H1 (cell line): ENCODE data around the gene MALT1. TPM values are rescaled to one million over a fixed set of nuclear protein-coding genes. Genes with fewer than 3 reads are reported as not detected.

Experiments
- CTCF ChIA-PET: fragments of 300-600 bp; sonication (Branson Sonifier 250); formaldehyde crosslinking; loops from one replicate; lab custom pipeline; 2021; ENCODE audit not compliant: partially characterized antibody; lab: Charles Lee
- POLR2A ChIA-PET: fragments of 300-600 bp; sonication (Branson Sonifier 250); formaldehyde crosslinking; loops from one replicate; lab custom pipeline; 2021; ENCODE audit warnings: inconsistent platforms; ENCODE audit not compliant: partially characterized antibody; lab: Charles Lee
- DNase-seq, 2 experiments: peaks; one replicate each; pipeline versions ENCODE4 v3.0.0 to v3.0.0-alpha.2; 2010 to 2022; ENCODE audit warnings: low spot score in 2 of 2, low read depth in 1 of 2, mixed read lengths in 1 of 2
- FAIRE-seq: peaks from 2 replicates; lab custom pipeline; 2011; peaks lifted over from hg19 to GRCh38; lab: Jason Lieb, UNC
- H2AFZ ChIP-seq: 2 replicates; pipeline ENCODE4 v1.8.1; 2012; ENCODE audit warnings: low read length, inconsistent platforms
- H2AK5ac ChIP-seq: 2 replicates; pipeline ENCODE4 v1.6.1; 2013; ENCODE audit warnings: low read depth, low read length
- H2BK120ac ChIP-seq: replicated peaks from 2 replicates; pipeline ENCODE3; 2013; ENCODE audit warnings: low read depth, low read length, inconsistent platforms
- H2BK12ac ChIP-seq: 2 replicates; pipeline ENCODE4 v1.6.1; 2013; ENCODE audit warnings: low read depth, low read length
- H2BK15ac ChIP-seq: 2 replicates; pipeline ENCODE4 v1.6.1; 2013; ENCODE audit warnings: low read length
- H2BK20ac ChIP-seq: 2 replicates; pipeline ENCODE4 v1.6.1; 2013; ENCODE audit warnings: low read length
- H2BK5ac ChIP-seq: 2 replicates; pipeline ENCODE4 v1.6.1; 2013; ENCODE audit warnings: low read depth, low read length
- H3K14ac ChIP-seq: 2 replicates; pipeline ENCODE4 v1.6.1; 2013; ENCODE audit warnings: inconsistent platforms; ENCODE audit not compliant: insufficient read length
- H3K18ac ChIP-seq: 2 replicates; pipeline ENCODE4 v1.6.1; 2013; ENCODE audit warnings: low read length; ENCODE audit errors: extremely low read depth
- H3K23ac ChIP-seq: 2 replicates; pipeline ENCODE4 v1.6.1; 2013; ENCODE audit warnings: inconsistent platforms; ENCODE audit not compliant: insufficient read length
- H3K23me2 ChIP-seq: 2 replicates; pipeline ENCODE4 v1.6.1; 2013; ENCODE audit warnings: low read depth, low read length
- H3K27ac ChIP-seq: 2 replicates; pipeline ENCODE4 v1.6.1; 2011; ENCODE audit warnings: low read depth, low read length, inconsistent platforms
- H3K27me3 ChIP-seq, 4 experiments: replicated peaks in 1 of 4; 1 replicate in 1 of 4; 2 replicates in 3 of 4; pipeline versions ENCODE4 v1.6.1 to v1.8.1; 2011 to 2013; ENCODE audit warnings: low read length in 3 of 4, mild to moderate bottlenecking in 3 of 4, inconsistent platforms in 2 of 4, mixed read lengths in 2 of 4, moderate library complexity in 1 of 4; ENCODE audit not compliant: control insufficient read depth in 3 of 4, insufficient read depth in 3 of 4; ENCODE audit errors: extremely low read depth in 1 of 4
- H3K36me3 ChIP-seq, 4 experiments: 2 replicates each; pipeline versions ENCODE4 v1.6.1 to v1.8.1; 2011 to 2013; ENCODE audit warnings: mild to moderate bottlenecking in 4 of 4, low read length in 3 of 4, moderate library complexity in 2 of 4, control low read depth in 1 of 4, inconsistent platforms in 1 of 4; ENCODE audit not compliant: insufficient read depth in 4 of 4, control insufficient read depth in 2 of 4
- H3K4ac ChIP-seq: replicated peaks from 2 replicates; pipeline ENCODE3; 2013; ENCODE audit warnings: low read length, low read depth, mixed read lengths, inconsistent platforms; ENCODE audit not compliant: insufficient read length
- H3K4me1 ChIP-seq, 4 experiments: replicated peaks in 1 of 4; 1 replicate in 1 of 4; 2 replicates in 3 of 4; pipeline versions ENCODE4 v1.6.1 to v1.8.1; 2011 to 2013; ENCODE audit warnings: low read length in 3 of 4, inconsistent platforms in 2 of 4, mixed read lengths in 1 of 4; ENCODE audit not compliant: insufficient read depth in 4 of 4, control insufficient read depth in 3 of 4
- H3K4me2 ChIP-seq, 2 experiments: 2 replicates each; pipeline versions ENCODE4 v1.6.1 to v1.8.1; 2011 to 2013; ENCODE audit warnings: low read depth in 2 of 2, low read length in 2 of 2, control low read depth in 1 of 2, inconsistent platforms in 1 of 2, mild to moderate bottlenecking in 1 of 2; ENCODE audit not compliant: insufficient read depth in 1 of 2
- H3K4me3 ChIP-seq, 4 experiments: fragments of 200-600, 300-600 bp in 1 of 4; sonication (generic), shearing (Covaris generic), sonication (Bioruptor Twin) in 1 of 4; 2 replicates each; pipeline versions ENCODE4 v1.5.1 to v1.8.1; 2011 to 2016; ENCODE audit warnings: low read length in 4 of 4, low read depth in 3 of 4, control low read depth in 2 of 4, inconsistent platforms in 2 of 4, mild to moderate bottlenecking in 2 of 4, mixed read lengths in 1 of 4, moderate library complexity in 1 of 4; ENCODE audit not compliant: insufficient read depth in 2 of 4; ENCODE audit errors: extremely low read depth in 1 of 4
- H3K56ac ChIP-seq: replicated peaks from 2 replicates; pipeline ENCODE3; 2013; ENCODE audit warnings: low read depth, mild to moderate bottlenecking, mixed read lengths, low read length, inconsistent platforms; ENCODE audit not compliant: insufficient read length
- H3K79me1 ChIP-seq: 2 replicates; pipeline ENCODE4 v1.6.1; 2013; ENCODE audit warnings: low read depth, low read length, control low read depth
- H3K79me2 ChIP-seq, 2 experiments: 2 replicates each; pipeline versions ENCODE4 v1.6.1 to v1.8.1; 2012 to 2013; ENCODE audit warnings: low read length in 2 of 2, mild to moderate bottlenecking in 2 of 2, inconsistent platforms in 1 of 2; ENCODE audit not compliant: insufficient read depth in 2 of 2, control insufficient read depth in 1 of 2
- H3K9ac ChIP-seq, 4 experiments: replicated peaks in 1 of 4; 1 replicate in 1 of 4; 2 replicates in 3 of 4; pipeline versions ENCODE4 v1.6.1 to v1.8.1; 2011 to 2013; ENCODE audit warnings: low read depth in 3 of 4, low read length in 3 of 4, control low read depth in 2 of 4, mild to moderate bottlenecking in 2 of 4, moderate library complexity in 2 of 4, inconsistent platforms in 1 of 4; ENCODE audit errors: extremely low read depth in 1 of 4
- H3K9me3 ChIP-seq, 2 experiments: 2 replicates each; pipeline versions ENCODE4 v1.6.1 to v1.8.1; 2012 to 2013; ENCODE audit warnings: mild to moderate bottlenecking in 2 of 2, moderate library complexity in 2 of 2, control low read depth in 1 of 2, inconsistent platforms in 1 of 2, low read depth in 1 of 2, low read length in 1 of 2, mixed read lengths in 1 of 2; ENCODE audit not compliant: insufficient read depth in 2 of 2
- H4K20me1 ChIP-seq, 2 experiments: replicated peaks in 1 of 2; 2 replicates each; pipeline versions ENCODE3 to v1.8.1; 2011 to 2013; ENCODE audit warnings: inconsistent platforms in 2 of 2, low read length in 2 of 2, mild to moderate bottlenecking in 1 of 2; ENCODE audit not compliant: insufficient read depth in 2 of 2, control insufficient read depth in 1 of 2
- H4K5ac ChIP-seq: 2 replicates; pipeline ENCODE4 v1.6.1; 2013; ENCODE audit warnings: low read length, low read depth, mixed read lengths, inconsistent platforms; ENCODE audit not compliant: insufficient read length
- H4K8ac ChIP-seq: 2 replicates; pipeline ENCODE4 v1.8.0; 2013; ENCODE audit warnings: mild to moderate bottlenecking, moderate library complexity, low read length, inconsistent platforms; ENCODE audit not compliant: insufficient read depth; ENCODE audit errors: extremely low read depth
- H4K91ac ChIP-seq: replicated peaks from 2 replicates; pipeline ENCODE3; 2013; ENCODE audit warnings: low read length, mixed read lengths, inconsistent platforms; ENCODE audit not compliant: insufficient read length
- CHD1 ChIP-seq: IDR thresholded peaks from 2 replicates; pipeline ENCODE4 v1.6.1; 2012; ENCODE audit warnings: low read depth, low read length, improper control_type of control experiment
- CREB1 ChIP-seq: IDR thresholded peaks from 2 replicates; pipeline ENCODE4 v1.6.1; 2012; ENCODE audit warnings: inconsistent platforms
- CTBP2 ChIP-seq: IDR thresholded peaks from 2 replicates; pipeline ENCODE4 v1.7.0; 2011; ENCODE audit warnings: borderline replicate concordance, mild to moderate bottlenecking, moderate library complexity, mixed read lengths, low read length; ENCODE audit not compliant: insufficient read depth, insufficient read length
- E2F6 ChIP-seq: IDR thresholded peaks from 2 replicates; pipeline ENCODE4 v1.6.1; 2012; ENCODE audit warnings: inconsistent platforms
- HDAC2 ChIP-seq, 2 experiments: fragments of 300-600 bp in 1 of 2; sonication (generic) in 1 of 2; IDR thresholded peaks; 2 replicates each; pipeline ENCODE4 v1.6.1; 2011 to 2012; ENCODE audit warnings: low read depth in 2 of 2, low read length in 2 of 2, mild to moderate bottlenecking in 2 of 2, moderate library complexity in 2 of 2, borderline replicate concordance in 1 of 2, inconsistent platforms in 1 of 2
- POLR2AphosphoS5 ChIP-seq: IDR thresholded peaks from 2 replicates; pipeline ENCODE4 v1.6.1; 2011; ENCODE audit warnings: low read depth, low read length
- RNF2 ChIP-seq: fragments of 200-900, 300-1000 bp; sonication (generic); IDR thresholded peaks from 2 replicates; pipeline ENCODE4 v1.7.1; 2016; ENCODE audit warnings: borderline replicate concordance, low read depth, mild to moderate bottlenecking, antibody characterized with exemption, low read length; ENCODE audit not compliant: poor library complexity, severe bottlenecking; ENCODE audit errors: missing control alignments
- SP1 ChIP-seq: IDR thresholded peaks from 2 replicates; pipeline ENCODE4 v1.6.1; 2011; ENCODE audit warnings: low read depth, low read length
- SUZ12 ChIP-seq: fragments of 200-600 bp; sonication (generic); IDR thresholded peaks from 2 replicates; pipeline ENCODE4 v1.6.1; 2012; ENCODE audit warnings: mild to moderate bottlenecking, inconsistent platforms, low read length, moderate library complexity, mixed read lengths
- TAF7 ChIP-seq: optimal IDR thresholded peaks from 2 replicates; pipeline ENCODE3; 2011; ENCODE audit warnings: low read depth, mild to moderate bottlenecking, inconsistent platforms, low read length, moderate library complexity, borderline replicate concordance
- WGBS, 2 experiments: shearing (Covaris generic) in 1 of 2; methylation state at CpG; one replicate each; pipeline versions ENCODE4 v1.1.6 to v1.1.7; 2013 to 2015; ENCODE audit warnings: low lambda C conversion rate in 2 of 2, mixed read lengths in 2 of 2, inconsistent platforms in 1 of 2, low coverage in 1 of 2, missing lambda C conversion rate in 1 of 2; ENCODE audit not compliant: insufficient replicate concordance in 2 of 2, insufficient coverage in 1 of 2, insufficient read length in 1 of 2; ENCODE audit errors: extremely low coverage in 1 of 2, missing lambda C conversion rate in 1 of 2; 5-methylcytosine and 5-hydroxymethylcytosine counted together
- polyA plus RNA-seq, 7 experiments: library from polyadenylated mRNA; depleted of rRNA in 3 of 7; stranded (reverse) in 5 of 7; unstranded in 2 of 7; fragments of >200 nt in 5 of 7; fragments of 200-250 nt in 2 of 7; gene quantifications; 1 replicate in 5 of 7; 2 replicates in 1 of 7; 4 replicates in 1 of 7; pipeline versions ENCODE4 v1.2.1 to v1.2.3, GENCODE V29; 2011 to 2013; ENCODE audit warnings: missing spikeins in 2 of 7, mixed read lengths in 2 of 7
- total RNA-seq: library from RNA; stranded (reverse); fragmentation: NEBNext Ultra II Directional; extraction: Animal tissue kit (Norgen Biotek cat#: 25700); gene quantifications from 2 replicates; pipeline ENCODE4 v1.2.1, GENCODE V29; 2021

MALT1 gene
- total and polyA plus RNA-seq, 2 of the 8 experiments (the other 6 are each of a cell fraction or from before 2014, with no cell fraction given) = 10.7 to 25.9 TPM

GRCh38 chr18:58721566-58722239, 50.4 kb downstream of the MALT1 start:
- Histone ChIP-seq H3K27me3 (no peaks in the 10 kb centered on the region), H4K5ac (no peak overlapping the region), H2BK20ac (no peak overlapping the region), H2AK5ac (no peak overlapping the region), H2BK12ac (no peak overlapping the region), H4K91ac (no peak overlapping the region), H3K23ac (no peak overlapping the region), H3K23me2 (no peaks in the 10 kb centered on the region), H3K4me2 (no peak overlapping the region), H3K79me1 (no peaks in the 10 kb centered on the region), H3K9ac (no peak overlapping the region), H3K14ac (no peak overlapping the region), H3K18ac (no peak overlapping the region), H2BK5ac (no peak overlapping the region), H2BK15ac (no peak overlapping the region), H3K36me3 (peaks cover 0 to 7% (median under 1%) of the 10 kb centered on the region in 4 experiments; a peak in 1 of 8 replicates), H3K27ac (no peak overlapping the region), H3K79me2 (no peaks in the 10 kb centered on the region), H3K4me1 (0 out of 7 replicates have a peak, but pooled peaks cover 0 to 2% (median 0%) of the 10 kb centered on the region in 4 experiments), H4K8ac (peak overlapping the region; percentile 38; the same call in 1 of the 2 replicates), H4K20me1 (no peaks in the 10 kb centered on the region), H2AFZ (no peak overlapping the region), H2BK120ac (no peak overlapping the region), H3K4me3 (no peak overlapping the region), H3K9me3 (no peaks in the 10 kb centered on the region), H3K4ac (no peak overlapping the region), H3K56ac (no peak overlapping the region)
- CTCF ChIA-PET = interaction anchor here (0.6 kb wide), 1 partner anchor 96 kb away, joined by 3 read pairs; no protein-coding TSS in a partner anchor
- POLR2A ChIA-PET = no interaction called here
- FAIRE-seq (no peak), DNase-seq (no peak)
- 91% methylated on average over 9 of the region's 9 CpGs; no CpG with 5 or more reads in 1 of the 2 experiments for WGBS, 2 experiments
- TF ChIP-seq SP1 (no peak), POLR2AphosphoS5 (no peak), TAF7 (no peak), CHD1 (no peak), HDAC2 (IDR thresholded peaks at IDR 0.05; ENCODE audit: borderline replicate concordance in 1 of 2, low read depth in 2 of 2, low read length in 2 of 2) (no peak), SUZ12 (no peak), RNF2 (no peak), E2F6 (no peak), CREB1 (no peak), CTBP2 (no peak)
